Measurements from ENCODE around the gene NUFIP1. TPM values are rescaled to one million over a fixed set of nuclear protein-coding genes. Genes with fewer than 3 reads are reported as not detected.
A peak's percentile ranks its signal among the peaks of the same experiment; 100 is the strongest.

The NUFIP1 gene
- total RNA-seq = 1 to 10 TPM in 3 of 4 donors, under 1 TPM in 1; 0.37 to 3.6 (median 1.7) TPM

GRCh38 chr13:44989071-44989889 is at the start of gene NUFIP1, which contains the start of gene GPALPP1:
TSS of gene NUFIP1 (minus strand) at chr13:44989471. CDS start at chr13:44989436, 35 bp downstream.
TSS of gene GPALPP1 (plus strand) at chr13:44989538. CDS start at chr13:44989655, 117 bp downstream.
- Histone ChIP-seq H3K27me3 (no peaks in the 10 kb centered on the region), H3K9me3 (no peaks in the 10 kb centered on the region), H3K27ac (peak within 1 kb of the TSS; percentile 84 to 92 (median 88)), H3K4me1 (peaks cover 14 to 27% (median 22%) of the 10 kb centered on the region in 4 donors), H3K36me3 (no peaks in the 10 kb centered on the region), H3K4me3 (peak within 1 kb of the TSS; percentile 77 to 95 (median 83))
- DNase-seq = peak; percentile 94
- TF ChIP-seq CTCF (IDR thresholded peaks at IDR 0.05) = peak in 3 of 5 experiments; percentile 17 to 35 (median 34)
- TF ChIP-seq EP300 (IDR thresholded peaks at IDR 0.05; ENCODE audit: low read depth) = no peak
- TF ChIP-seq POLR2AphosphoS5 (IDR thresholded peaks at IDR 0.05) = peak; percentile 79 to 84 (median 83)
- peak; percentile 57 for TF ChIP-seq POLR2A (IDR thresholded peaks at IDR 0.05)
- WGBS, 2 donors (ENCODE audit: low coverage in 1 of 2) = 0 to 1% methylated on average over 6 to 43 of the region's 66 CpGs
- in situ Hi-C loops (cut with MboI; ENCODE audit: low pct_ligation_motif_present in 1 of 4, low pct_unique_long_range_greater_than_20kb in 1 of 4, low sequenced_read_pairs in 3 of 4) = no loop called here
- intact Hi-C loops (cut with DNase I; ENCODE audit: low total_unique reads) = no loop called here

GRCh38 chr13:45036206-45036605 is 46.9 kb upstream of the NUFIP1 start:
- in situ Hi-C loops (cut with MboI; ENCODE audit: low pct_ligation_motif_present in 1 of 4, low pct_unique_long_range_greater_than_20kb in 1 of 4, low sequenced_read_pairs in 3 of 4) = no loop called here
- no peak overlapping the region for H3K27ac ChIP-seq
- no peaks in the 10 kb centered on the region for H3K9me3 ChIP-seq
- H3K36me3 ChIP-seq = peaks cover 0 to 10% (median 0%) of the 10 kb centered on the region in 4 donors
- no peaks in the 10 kb centered on the region for H3K4me1 ChIP-seq
- no peak overlapping the region for H3K4me3 ChIP-seq
- no peak for TF ChIP-seq CTCF (IDR thresholded peaks at IDR 0.05)
- H3K27me3 ChIP-seq = no peaks in the 10 kb centered on the region
- intact Hi-C loops (cut with DNase I; ENCODE audit: low total_unique reads) = no loop called here
- DNase-seq = no peak

GRCh38 chr13:45034342-45034741 is 45.1 kb upstream of the NUFIP1 start:
- Histone ChIP-seq H3K4me3 (no peak overlapping the region), H3K27me3 (no peaks in the 10 kb centered on the region), H3K36me3 (peaks cover 0 to 10% (median 0%) of the 10 kb centered on the region in 4 donors), H3K9me3 (no peaks in the 10 kb centered on the region), H3K27ac (no peak overlapping the region), H3K4me1 (no peaks in the 10 kb centered on the region)
- TF ChIP-seq POLR2A (IDR thresholded peaks at IDR 0.05) = no peak
- TF ChIP-seq CTCF (IDR thresholded peaks at IDR 0.05) = no peak
- no peak for TF ChIP-seq EP300 (IDR thresholded peaks at IDR 0.05; ENCODE audit: low read depth)
- TF ChIP-seq POLR2AphosphoS5 (IDR thresholded peaks at IDR 0.05) = no peak
- 95% methylated on average over 2 of the region's 2 CpGs for WGBS, 2 donors (ENCODE audit: low coverage in 1 of 2)
- no peak for DNase-seq
- in situ Hi-C loops (cut with MboI; ENCODE audit: low pct_ligation_motif_present in 1 of 4, low pct_unique_long_range_greater_than_20kb in 1 of 4, low sequenced_read_pairs in 3 of 4) = no loop called here
- intact Hi-C loops (cut with DNase I; ENCODE audit: low total_unique reads) = no loop called here

- no peaks in the 10 kb centered on the region for H3K9me3 ChIP-seq
- peaks cover 0 to 29% (median 12%) of the 10 kb centered on the region in 4 donors for H3K36me3 ChIP-seq
- in situ Hi-C loops (cut with MboI; ENCODE audit: low pct_ligation_motif_present in 1 of 4, low pct_unique_long_range_greater_than_20kb in 1 of 4, low sequenced_read_pairs in 3 of 4) (no loop called here), intact Hi-C loops (cut with DNase I; ENCODE audit: low total_unique reads) (no loop called here)
- H3K27me3 ChIP-seq = no peaks in the 10 kb centered on the region
- no peak overlapping the region for H3K4me3 ChIP-seq
- DNase-seq = no peak
- H3K4me1 ChIP-seq = no peaks in the 10 kb centered on the region
- no peak overlapping the region for H3K27ac ChIP-seq
- 100% methylated on average over 2 of the region's 2 CpGs for WGBS, 2 donors (ENCODE audit: low coverage in 1 of 2)
- no peak for TF ChIP-seq POLR2AphosphoS5 (IDR thresholded peaks at IDR 0.05)
- no peak for TF ChIP-seq POLR2A (IDR thresholded peaks at IDR 0.05)
- no peak for TF ChIP-seq CTCF (IDR thresholded peaks at IDR 0.05)
- TF ChIP-seq EP300 (IDR thresholded peaks at IDR 0.05; ENCODE audit: low read depth) = no peak
Observed at GRCh38 chr13:45024847-45025246, 35.6 kb upstream of the NUFIP1 start.

Data from transverse colon (tissue), 4 donors.